Measurements from ENCODE around the gene RGS6.

GRCh38 chr14:71911669-71912068 lies 20.6 kb upstream of the RGS6 start:
- TF ChIP-seq CTCF (IDR thresholded peaks at IDR 0.05; ENCODE audit: insufficient read depth, low read depth, low read length) (no peak), EZH2 (IDR thresholded peaks at IDR 0.05; ENCODE audit: insufficient read depth, low read length) (no peak)

Data from astrocyte (in vitro differentiated cells and primary cell).